HG03280 (cell line): ENCODE results near the gene CASQ2.

Experiments used
- ATAC-seq: cut with Tn5 transposase; IDR thresholded peaks from one replicate; pipeline ENCODE4 v1.9.1; 2021; ENCODE audit warnings: mild to moderate bottlenecking, moderate library complexity; ENCODE audit not compliant: unreplicated experiment

CASQ2 gene

DNA sequence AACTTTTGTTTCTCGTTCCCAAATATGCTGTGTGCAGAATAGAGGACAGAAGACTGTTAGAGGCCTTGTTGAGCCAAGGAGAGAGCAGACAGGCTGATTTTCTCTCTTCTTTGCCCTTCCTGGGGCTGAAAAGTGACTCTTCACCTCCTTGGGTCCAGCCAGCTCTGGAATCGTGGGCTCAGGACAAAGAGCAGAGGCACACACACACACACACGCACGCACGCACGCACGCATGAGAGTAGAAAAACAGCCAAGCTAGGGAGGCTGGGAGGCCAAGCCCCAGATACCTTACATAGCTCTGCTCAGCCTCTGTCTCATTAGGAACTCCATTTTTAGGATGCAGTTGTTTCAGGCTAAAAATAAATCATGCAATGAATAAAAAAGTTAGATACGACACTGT, at the start of gene CASQ2:
CASQ2 (minus strand) TSS at position 166 of the 400 bp plus-strand sequence. CDS start 173 bp downstream, outside the sequence.
- ATAC-seq: no peak

DNA sequence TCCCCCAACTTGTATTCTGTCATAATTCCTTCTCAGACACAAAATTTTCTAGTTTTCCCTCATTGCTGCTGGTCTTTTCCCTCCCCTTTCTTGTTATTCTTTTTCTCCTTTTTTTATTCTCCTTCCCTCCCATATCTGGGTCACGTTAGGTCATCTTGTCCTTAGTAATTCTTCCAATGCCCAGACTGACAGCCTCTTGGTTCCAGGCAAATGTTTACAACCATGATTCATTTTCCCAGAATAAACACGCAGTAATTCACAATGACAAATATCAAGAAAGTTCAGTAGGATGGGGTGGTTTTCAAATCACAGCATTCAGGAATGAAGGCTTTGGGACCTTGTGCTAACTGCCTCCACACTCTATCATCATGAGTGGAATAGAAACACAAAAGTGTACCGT, 47.2 kb upstream of the CASQ2 start:
- no peak for ATAC-seq

DNA sequence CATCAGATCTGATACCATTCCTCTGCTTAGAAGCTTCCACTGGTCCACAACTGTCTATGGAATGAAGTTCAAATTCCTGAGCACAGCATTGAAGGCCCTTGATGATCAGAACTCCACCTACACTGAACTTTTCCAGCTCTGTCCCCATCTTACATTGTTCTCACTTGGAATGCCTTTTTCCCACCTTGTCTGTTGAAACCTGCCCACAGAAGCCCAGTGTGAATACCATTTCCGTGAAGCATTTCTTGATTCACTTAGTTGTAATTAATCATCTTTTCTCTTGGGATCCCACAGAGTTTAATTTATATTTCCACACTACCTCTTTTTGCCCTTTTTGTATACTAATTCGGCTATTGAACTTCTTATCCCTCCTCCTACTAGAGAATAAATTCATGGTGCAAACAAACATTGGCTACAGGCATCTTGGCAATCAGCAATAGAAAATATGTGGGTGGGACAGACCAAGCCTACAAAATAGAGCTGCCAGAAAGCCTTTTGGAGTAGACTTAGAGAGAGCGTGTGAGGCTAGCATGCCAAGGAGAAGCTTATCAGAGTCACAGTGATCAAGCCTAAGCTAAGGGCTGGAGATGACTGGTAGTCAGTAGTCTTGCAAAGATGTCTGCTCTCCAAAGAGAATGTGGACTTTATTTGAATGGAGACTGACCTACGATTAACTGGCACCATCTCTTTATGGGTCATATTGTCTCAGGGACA, 46.3 kb upstream of the CASQ2 start:
- ATAC-seq: no peak

DNA sequence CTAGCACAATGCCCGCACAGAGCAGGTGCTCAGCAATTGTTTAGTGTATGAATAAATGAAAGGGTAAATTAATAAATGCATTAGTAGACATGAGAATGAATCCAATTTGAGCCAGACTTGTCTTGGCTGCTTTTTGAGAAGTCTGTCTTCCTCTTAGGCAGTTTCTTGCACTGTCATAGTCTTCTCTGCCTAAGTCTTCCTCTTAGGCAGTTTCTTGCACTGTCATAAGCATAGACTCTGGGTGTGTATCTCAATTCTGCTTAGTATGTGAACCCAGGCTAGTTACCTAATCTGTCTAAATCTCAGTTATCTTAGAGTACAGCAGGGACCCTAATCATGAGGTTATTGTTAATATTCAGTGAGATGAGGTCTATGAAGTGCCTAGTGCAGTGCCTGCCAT, 45.2 kb upstream of the CASQ2 start:
- ATAC-seq: no peak

DNA sequence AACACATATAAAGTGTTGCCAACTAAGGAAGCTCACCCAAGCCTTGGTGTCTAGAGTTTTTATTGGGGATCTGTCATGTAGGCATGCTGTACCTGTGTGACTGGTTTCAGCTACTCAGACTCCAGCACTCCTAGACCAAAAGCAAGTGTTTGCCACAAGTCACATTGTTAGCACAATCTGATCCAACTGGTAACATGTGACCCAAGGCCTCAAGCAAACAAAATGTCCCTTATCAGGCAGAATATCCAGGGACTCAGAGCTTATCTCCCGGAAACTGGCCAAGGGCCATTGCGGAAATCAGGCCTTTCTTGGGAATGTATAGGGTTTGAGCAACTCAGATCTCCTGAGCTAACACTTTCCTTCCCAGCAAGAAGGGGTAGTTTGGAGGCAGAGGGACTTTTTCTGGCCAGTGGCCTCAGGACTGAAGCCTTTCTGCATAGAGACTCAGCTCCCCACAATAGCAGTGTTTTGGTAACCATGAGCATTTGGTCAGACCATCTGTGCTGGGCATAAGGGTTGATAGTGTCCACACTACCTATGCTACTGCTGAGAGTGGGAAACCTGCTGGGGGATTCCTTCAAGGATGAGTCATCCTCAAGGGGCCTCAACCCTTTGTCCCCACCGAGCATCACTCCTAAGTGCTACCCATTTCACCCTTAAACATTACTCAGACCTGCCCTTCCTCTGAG, 42.8 kb upstream of the CASQ2 start:
- ATAC-seq: no peak

DNA sequence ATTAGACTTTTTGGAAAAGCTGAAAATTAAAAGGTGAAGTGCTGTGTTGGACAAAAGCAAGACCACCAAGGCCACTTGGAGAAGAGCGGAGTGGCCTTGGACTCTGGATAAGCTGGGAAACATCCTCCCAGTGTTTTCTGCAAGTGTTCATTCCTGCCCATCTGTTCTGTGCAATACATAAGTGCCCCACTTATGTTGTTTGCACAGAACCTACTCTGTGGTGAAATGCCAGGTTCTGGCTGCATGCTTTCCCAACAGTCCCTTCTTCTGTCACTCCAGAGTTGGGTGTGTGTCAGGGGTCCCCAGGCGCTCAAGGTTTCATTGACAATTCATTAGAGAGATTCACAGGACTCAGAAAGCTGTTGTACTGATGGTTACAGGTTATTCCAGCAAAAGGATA, 42.1 kb upstream of the CASQ2 start:
- no peak for ATAC-seq

DNA sequence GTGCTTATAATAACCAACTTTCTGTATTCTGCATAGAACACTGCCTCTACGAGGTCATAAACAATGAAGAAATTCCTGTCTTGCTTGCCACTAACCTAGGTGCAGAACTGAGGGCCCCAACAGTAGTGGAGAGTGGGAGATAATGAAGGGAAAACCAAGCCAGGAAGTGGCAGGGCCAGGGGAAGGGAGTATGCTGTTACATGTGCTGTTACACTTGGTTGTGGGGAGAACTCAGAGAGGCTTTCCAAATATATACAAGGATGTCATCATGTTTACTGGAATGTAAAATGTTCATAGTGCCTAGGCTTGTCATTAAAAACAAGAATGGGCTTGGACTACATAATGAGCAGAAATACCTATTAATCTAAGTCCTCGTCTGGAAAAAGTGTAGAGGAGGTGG, 41.3 kb upstream of the CASQ2 start:
- no peak for ATAC-seq

DNA sequence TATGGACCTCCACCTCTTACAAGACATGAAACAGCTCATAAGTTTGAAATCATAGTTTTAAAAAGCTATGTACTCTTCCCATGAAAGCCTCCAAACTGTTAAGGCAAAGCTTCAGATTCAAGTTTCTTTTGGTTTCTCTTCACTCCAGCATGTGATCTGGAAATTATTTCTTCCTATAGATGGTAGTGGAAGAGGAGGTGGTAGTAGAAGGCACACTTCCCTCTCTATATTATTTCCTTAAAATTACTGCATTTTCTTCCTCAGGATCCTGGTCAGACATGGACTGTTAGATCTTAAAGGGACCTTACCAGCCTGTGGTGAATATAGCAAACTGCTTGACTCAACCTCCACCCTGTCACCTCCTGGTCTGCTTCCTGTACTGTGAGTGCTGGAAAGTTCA, 40.6 kb upstream of the CASQ2 start:
- ATAC-seq: no peak

DNA sequence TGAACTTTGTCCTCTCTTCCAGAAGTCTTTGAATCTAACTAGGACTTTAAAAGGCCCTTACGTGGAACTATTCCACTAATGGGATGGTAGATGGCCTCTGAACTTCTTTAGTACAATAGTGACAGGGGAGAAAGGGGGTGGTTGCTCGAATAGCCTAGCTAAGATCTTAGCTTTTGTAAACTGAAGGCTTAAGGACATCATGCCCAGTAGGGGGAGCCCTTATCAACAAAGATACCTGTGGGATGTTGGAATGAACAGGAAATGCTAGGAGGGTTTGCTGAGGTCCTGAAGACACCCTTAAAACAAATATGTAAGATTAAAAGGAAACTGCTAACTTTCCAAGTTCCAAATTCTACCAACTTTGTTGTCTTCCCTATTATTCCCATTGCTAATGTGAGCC, 39.2 kb upstream of the CASQ2 start:
- ATAC-seq: no peak

DNA sequence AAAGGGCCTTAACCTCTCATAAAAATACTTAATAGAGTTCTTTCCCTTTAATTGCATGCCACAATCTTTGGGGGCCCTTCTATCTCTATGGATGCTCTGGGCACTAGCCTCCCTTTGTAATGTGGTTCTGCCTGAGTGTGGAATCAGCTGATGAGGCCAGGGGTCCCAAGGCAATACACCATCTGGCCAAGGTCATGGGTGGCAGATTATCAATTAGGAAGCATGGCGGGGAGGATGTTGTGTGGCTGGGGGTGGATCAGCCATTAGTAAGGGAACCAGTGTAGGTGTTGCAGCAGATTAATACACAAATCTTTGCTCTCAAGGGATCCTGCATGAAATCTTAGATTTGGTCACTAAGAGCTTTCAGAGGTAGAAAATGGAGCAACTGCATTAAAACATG, 37.1 kb upstream of the CASQ2 start:
- ATAC-seq: no peak

DNA sequence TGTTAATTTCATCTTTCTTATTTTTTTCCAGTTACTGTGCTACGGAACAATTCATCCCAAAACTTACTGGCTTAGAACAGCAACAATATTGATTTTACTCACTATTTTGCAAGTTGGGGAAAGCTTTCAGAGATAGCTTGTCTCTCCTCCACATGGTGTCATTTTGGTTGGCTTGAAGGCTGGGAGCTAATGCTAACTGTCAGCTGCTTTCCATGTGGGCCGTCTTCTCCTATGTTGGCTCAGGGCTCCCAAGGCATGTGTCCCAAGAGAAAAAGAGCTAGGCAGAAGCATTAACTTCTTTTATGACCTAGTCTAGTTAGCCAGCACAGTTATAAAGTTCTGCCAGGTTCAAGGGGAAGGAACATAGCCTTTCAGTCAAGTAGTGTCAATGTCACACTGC, 33.9 kb upstream of the CASQ2 start:
- no peak for ATAC-seq

DNA sequence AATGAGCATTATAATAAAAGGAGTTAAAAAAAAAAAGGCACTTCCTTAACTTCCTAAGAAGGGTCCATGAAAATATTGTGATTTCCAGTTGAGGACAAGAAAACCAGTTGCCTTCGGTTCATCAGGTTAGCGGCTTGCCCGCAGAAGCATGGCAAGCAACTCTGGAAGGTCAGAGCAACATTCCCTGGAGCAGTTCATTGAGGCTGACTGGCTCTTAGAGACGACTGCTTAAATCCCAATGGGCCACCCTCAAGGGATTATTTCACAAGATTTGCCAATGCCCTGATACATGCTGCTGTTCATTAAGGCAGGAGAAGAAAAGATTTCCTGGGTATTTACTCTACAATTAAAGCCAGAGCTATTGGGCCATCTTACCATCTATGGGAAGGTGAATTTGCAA, 29.0 kb upstream of the CASQ2 start:
- no peak for ATAC-seq

DNA sequence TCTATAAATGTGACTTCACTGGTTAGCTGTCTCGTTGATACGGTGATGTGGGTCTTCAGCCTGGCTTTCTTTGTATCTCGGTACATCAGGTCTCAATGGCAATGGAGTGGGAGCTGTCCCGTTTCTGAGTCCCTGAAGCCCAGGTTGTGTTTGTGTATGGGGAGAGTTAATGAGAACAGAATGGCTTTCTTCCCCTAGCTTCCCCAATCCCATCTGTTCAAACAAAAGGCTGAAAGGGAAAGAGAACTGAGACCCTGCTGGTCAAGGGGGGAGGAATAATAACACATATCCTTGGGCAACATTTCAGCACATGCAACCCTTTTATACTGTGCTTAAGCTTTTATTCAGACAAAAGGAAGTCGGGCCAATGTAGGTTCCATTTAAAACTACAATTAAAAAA, 28.4 kb upstream of the CASQ2 start:
- ATAC-seq: no peak

DNA sequence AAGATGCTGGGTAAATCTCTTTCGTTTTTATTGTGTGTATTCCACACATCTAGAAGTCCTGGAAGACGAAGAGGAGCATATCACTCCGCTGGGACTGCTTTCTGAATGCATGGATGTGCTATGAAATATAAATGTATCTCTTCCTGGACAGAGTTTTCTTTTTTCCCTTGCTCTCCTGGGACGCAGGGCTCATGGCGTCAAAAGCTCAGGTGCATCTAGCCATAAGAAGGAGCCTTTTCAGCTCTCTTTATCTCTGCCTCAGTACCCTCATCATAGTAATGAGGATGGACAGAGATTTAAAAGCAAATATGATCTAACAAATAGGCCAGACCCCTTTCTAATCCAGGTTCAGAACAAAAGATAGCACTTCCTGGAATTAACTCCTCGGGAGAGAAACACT, 27.5 kb upstream of the CASQ2 start:
- no peak for ATAC-seq

DNA sequence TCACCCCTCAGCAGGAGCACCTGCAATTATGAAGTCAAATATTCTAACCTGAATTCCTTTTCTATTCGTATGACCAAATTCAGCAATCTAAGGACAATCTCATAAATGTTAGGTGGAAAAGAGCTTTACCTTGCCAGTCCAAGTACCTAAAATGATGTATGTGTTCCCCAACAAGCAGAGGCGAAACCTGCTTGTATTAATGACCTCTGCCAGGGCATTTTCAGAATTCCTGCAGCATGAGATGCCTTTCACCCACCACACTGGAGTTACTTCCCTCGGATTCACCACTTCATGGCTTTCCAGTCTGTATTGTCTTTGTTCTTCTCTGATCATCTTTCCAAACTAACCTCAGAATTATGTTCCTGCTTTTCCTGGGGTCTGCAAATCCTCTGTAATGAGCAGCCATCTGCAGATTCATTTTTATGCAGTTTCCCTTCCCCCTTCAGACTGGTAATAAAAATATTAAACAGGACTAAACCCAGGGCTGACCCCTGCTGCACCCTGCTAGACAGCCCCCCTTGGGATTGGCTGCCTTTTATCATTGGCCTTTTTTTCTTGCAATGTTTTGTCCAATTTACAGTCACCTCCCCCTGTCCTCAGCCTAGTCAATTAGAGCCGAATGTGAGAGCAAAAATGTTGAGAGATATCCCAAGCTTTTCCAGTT, 26.6 kb upstream of the CASQ2 start:
- no peak for ATAC-seq

DNA sequence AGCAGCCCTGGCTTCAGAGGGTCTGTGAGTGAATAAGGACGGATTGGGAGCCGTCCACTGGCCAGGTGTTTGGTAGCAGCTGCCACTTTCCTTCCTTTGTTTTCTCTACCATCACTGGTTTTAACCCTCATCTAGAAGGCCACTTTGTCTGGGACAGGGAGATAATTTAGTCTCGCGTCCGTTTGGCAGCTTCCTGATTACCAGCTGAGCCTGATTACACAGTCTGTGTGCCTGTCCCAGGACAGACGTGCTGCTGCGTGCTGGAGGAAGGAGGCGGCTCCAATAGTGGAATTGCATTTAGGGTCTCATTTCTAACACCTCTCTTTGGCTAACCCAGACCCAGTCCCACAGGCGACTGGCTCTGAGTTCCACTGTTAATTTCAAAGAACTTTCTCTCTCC, 24.6 kb upstream of the CASQ2 start:
- ATAC-seq: no peak

DNA sequence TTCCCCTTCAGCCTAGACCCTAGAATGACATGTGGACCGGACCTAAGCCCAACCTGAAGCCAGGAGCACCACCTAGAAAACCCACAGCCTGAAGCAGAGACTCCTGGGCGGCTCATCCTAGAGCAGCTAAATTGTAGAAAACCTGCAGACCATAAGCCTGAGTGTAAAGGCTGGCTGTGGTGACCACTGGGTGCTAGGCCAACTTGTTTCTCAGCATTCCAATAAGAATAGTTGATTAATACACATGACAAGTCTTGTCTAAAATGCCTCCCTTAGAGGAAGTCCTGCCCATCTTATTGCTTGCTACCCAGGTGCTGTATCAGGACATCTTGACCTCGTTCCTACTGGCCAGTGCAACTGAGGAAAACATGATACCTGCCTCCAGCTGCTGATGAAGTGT, 23.3 kb upstream of the CASQ2 start:
- ATAC-seq: no peak

DNA sequence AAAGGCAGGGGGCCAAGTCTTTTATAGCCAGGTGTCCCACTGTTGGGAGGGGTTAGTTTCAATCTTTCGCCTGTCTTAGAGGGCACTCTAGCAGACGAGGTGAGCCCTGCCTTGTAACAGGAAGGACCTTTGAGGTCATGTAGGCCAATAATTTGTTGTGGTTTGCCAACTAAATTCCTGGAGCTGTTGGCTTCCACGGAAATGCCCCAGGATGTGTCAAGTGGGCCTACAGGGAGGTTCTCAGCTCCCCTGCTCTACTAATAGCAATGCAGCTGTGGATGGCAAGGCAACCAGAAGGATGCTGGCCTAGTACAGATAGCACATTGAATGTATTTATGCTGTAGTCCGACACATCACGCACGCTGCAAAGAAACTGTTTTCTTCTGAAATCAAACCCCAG, 22.3 kb upstream of the CASQ2 start:
- no peak for ATAC-seq

DNA sequence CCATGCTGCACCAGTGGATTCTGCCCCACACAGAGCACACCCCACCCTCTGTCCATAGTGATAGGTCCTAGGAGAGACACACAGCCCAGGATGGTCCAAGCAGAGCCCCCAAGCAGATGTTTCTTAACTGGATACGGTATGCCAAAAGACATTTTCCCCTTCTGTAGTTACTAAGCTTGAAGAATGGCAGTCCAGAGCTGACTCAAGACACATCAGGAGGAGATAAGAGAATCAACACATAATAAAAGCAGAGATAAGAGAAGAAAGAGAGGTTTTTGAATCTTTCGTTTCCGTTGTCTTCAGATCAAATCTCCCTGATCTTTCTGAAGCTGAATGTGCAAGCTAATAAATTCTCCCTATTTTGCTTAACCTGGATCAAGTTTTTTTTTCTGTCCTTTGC, 21.8 kb upstream of the CASQ2 start:
- no peak for ATAC-seq

DNA sequence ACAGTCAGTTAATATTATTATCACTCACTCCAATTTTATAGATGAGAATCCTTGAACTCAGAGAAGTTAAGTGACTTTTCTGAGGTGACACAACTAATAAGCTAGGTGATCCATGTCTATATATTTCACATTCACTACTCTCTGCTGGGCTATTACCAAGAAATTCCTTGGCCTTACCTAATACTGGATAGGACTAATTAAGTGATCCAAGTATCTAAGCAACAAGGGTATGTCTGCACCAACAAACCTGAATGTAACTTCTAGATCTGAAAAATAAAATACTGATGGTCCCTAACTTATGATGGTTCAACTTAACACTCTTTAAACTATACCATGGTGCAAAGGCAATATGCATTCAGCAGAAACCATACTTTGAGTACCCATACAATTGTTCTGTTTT, 14.8 kb upstream of the CASQ2 start:
- ATAC-seq: no peak

DNA sequence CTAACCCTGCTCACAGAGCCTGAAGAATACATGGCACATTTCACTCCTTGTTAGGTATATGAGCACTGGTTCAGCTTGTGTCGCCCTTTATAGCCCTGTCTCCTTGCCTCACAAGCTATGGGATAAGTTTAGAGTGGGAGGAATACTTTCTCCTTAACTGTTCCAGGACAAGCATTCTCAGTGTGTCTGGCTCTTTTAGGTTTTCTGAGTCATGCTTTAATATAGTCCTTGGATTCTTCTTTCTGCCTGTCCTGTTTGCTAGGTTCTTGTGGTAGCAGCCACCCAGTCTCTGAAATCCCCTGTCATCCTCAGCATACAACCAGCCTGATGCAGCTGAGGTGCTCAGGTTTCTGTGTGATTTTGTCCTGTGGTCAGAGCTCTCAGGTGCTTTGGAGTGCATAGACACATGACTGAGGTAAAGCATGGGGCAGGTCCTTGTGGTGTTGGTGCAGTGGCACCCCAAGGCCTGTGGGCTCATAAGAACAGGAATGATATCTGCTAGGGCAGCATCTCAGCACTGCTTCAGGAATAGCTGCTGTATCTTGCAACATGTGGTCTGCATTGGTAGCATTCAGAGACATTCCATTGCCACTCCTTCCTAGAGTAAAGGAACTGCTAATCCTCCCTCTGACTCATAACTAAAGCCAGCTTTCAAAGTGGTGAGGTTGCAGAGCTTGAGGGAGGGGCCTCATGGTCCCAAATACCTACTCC, 14.2 kb upstream of the CASQ2 start:
- ATAC-seq: no peak

DNA sequence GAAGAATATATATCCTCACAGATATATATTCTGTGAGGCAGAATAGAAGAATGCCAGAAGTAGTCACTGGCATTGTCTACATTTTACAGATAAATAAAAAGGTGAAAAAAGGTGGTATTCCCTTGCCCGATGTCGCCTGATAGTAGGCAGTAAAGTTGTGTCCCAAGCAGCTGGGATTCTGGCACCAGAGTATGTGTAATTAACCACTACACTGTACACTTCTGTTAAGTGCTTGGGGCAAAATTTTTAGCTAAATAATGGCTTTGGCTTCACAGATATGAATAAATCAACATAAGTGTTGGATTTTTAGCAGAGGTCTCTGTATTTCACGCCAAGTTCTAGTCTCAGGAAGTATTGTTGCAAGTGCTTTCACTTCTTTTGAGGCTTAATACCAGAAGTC, 13.3 kb upstream of the CASQ2 start:
- ATAC-seq: no peak
